ENCODE data around the gene CDPF1. TPM values are rescaled to one million over a fixed set of nuclear protein-coding genes. Genes with fewer than 3 reads are reported as not detected.
"Not testable (repeated sequence)": the region's sequence is repeated elsewhere in the genome, so short reads cannot be mapped to it uniquely, and the experiment has no call there.

Gene CDPF1
- total RNA-seq, 1 donor from 2014 or later, result 11.1 TPM

GRCh38 chr22:46267431-46268279 is 17.6 kb upstream of the CDPF1 start, which contains the start of gene TTC38:
Gene TTC38, plus strand, starts transcription at chr22:46268008. Its CDS starts 32 bp downstream, at chr22:46268040.
- TF ChIP-seq, protein P1, sequence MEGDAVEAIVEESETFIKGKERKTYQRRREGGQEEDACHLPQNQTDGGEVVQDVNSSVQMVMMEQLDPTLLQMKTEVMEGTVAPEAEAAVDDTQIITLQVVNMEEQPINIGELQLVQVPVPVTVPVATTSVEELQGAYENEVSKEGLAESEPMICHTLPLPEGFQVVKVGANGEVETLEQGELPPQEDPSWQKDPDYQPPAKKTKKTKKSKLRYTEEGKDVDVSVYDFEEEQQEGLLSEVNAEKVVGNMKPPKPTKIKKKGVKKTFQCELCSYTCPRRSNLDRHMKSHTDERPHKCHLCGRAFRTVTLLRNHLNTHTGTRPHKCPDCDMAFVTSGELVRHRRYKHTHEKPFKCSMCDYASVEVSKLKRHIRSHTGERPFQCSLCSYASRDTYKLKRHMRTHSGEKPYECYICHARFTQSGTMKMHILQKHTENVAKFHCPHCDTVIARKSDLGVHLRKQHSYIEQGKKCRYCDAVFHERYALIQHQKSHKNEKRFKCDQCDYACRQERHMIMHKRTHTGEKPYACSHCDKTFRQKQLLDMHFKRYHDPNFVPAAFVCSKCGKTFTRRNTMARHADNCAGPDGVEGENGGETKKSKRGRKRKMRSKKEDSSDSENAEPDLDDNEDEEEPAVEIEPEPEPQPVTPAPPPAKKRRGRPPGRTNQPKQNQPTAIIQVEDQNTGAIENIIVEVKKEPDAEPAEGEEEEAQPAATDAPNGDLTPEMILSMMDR (conservative IDR thresholded peaks at IDR 0.05), result no peak
- peak; percentile 67 for DNase-seq (ENCODE audit: low read depth, low spot score)
- Mint-ChIP-seq H3K4me1 (peaks cover 20% of the 10 kb centered on the region), H3K36me3 (ENCODE audit: low read depth) (peaks cover 20% of the 10 kb centered on the region), H3K9me3 (peaks cover 12% of the 10 kb centered on the region), H3K27ac (ENCODE audit: unreplicated experiment) (peak within 1 kb of the TSS; percentile 75), H3K4me3 (peak within 1 kb of the TSS; percentile 93), H3K27me3 (ENCODE audit: low read depth) (peaks cover 44% of the 10 kb centered on the region)

- Mint-ChIP-seq H3K4me3 (peak overlapping the region; percentile 64), H3K36me3 (ENCODE audit: low read depth) (peaks cover 30% of the 10 kb centered on the region), H3K27me3 (ENCODE audit: low read depth) (peaks cover 64% of the 10 kb centered on the region), H3K9me3 (peaks cover 12% of the 10 kb centered on the region), H3K4me1 (peaks cover 20% of the 10 kb centered on the region)
- H3K27ac Mint-ChIP-seq (ENCODE audit: unreplicated experiment); DNase-seq (ENCODE audit: low read depth, low spot score): not testable (repeated sequence)
These were observed 15.5 kb upstream of the CDPF1 start for GRCh38 chr22:46265627-46266026.

DNA sequence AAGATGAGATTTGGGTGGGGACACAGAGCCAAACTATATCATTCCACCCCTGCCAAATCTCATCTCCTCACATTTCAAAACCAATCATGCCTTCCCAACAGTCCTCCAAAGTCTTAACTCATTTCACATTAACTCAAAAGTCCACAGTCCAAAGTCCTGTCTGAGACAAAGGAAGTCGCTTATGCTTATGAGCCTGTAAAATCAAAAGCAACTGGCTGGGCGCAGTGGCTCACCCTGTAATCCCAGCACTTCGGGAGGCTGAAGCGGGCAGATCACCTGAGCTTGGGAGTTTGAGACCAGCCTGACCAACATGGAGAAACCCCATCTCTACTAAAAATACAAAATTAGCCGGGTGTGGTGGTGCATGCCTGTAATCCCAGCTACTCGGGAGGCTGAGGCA is 14.4 kb upstream of the CDPF1 start:
- not testable (repeated sequence) for H3K27ac Mint-ChIP-seq (ENCODE audit: unreplicated experiment); DNase-seq (ENCODE audit: low read depth, low spot score)
- peaks cover 16% of the 10 kb centered on the region for H3K4me1 Mint-ChIP-seq
- peaks cover 12% of the 10 kb centered on the region for H3K9me3 Mint-ChIP-seq
- H3K36me3 Mint-ChIP-seq (ENCODE audit: low read depth), result peaks cover 30% of the 10 kb centered on the region
- peaks cover 75% of the 10 kb centered on the region for H3K27me3 Mint-ChIP-seq (ENCODE audit: low read depth)
- H3K4me3 Mint-ChIP-seq, result peak overlapping the region; percentile 68

DNA sequence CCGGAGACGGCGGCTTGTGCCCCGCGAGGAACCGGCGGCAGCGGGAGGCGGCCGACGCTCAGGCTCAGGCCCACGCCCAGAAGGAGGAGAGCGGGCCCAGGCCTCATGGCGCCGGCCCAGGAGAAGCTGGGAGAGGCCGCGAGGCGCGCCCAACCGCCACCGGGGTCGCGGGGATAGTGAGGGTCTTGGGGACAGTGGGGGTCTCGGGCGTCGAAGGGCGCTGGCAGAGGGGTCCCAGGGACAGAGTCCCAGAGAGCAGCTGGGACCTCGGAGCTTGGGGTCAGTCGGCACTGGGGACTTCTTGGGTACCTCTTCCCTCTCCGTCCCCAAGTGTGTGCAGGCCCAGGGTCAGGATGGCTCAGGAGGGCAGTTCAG is 13.1 kb upstream of the CDPF1 start, which contains the start of gene PKDREJ:
Gene PKDREJ (minus strand): TSS at position 128 of the 375 bp plus-strand sequence. CDS start 21 bp downstream, at position 107.
- Mint-ChIP-seq H3K36me3 (ENCODE audit: low read depth) (peaks cover 34% of the 10 kb centered on the region), H3K9me3 (peaks cover 20% of the 10 kb centered on the region), H3K27me3 (ENCODE audit: low read depth) (peaks cover 86% of the 10 kb centered on the region), H3K4me1 (peaks cover 8% of the 10 kb centered on the region), H3K4me3 (peak within 1 kb of the TSS; percentile 68), H3K27ac (ENCODE audit: unreplicated experiment) (no peak within 1 kb of the TSS)
- DNase-seq (ENCODE audit: low read depth, low spot score), result no peak
- TF ChIP-seq, protein P1 (conservative IDR thresholded peaks at IDR 0.05), result no peak

DNA sequence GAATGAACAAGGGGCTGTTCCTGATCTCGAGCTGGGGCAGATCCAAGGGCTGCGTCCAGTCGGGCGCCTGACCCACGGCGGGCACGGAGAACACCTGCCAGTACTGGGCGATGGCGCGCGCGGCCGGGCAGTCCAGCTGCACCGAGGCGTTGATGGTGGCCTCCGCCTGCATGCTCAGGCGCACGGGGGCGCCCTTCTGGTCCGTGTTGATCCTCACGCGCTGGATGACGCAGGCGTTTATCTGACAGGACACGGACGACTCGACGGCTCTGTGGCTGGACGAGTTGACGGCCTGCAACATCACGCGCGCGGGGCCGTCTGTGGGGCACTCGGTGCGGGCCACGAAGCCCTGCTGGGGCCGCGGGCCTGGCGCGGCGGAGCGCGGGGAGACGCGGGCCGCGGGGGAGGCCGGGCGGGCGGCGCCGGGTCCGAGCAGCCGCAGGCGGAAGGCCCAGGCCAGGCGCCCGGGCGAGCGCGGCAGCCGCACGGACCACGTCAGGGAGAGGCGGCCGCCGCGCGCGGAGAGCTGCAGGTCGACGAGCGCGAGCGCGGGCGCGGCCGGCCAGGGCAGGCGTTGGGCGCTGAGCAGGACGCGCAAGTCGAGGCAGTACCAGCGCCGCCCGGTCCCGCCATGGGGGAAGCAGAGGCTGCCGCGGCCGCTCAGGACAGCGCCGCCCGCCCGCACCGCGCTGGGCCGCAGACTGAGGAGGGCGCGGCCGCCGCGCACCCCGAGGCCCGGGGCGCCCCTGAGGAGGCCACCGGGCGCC is 12.5 kb upstream of the CDPF1 start:
- peak; percentile 33 for DNase-seq (ENCODE audit: low read depth, low spot score)
- Mint-ChIP-seq H3K27me3 (ENCODE audit: low read depth) (peaks cover 91% of the 10 kb centered on the region), H3K4me3 (no peak overlapping the region), H3K36me3 (ENCODE audit: low read depth) (peaks cover 36% of the 10 kb centered on the region), H3K27ac (ENCODE audit: unreplicated experiment) (no peak overlapping the region), H3K9me3 (peaks cover 20% of the 10 kb centered on the region), H3K4me1 (peaks cover 6% of the 10 kb centered on the region)
- TF ChIP-seq, protein P1 (conservative IDR thresholded peaks at IDR 0.05), result peak; percentile 32

DNA sequence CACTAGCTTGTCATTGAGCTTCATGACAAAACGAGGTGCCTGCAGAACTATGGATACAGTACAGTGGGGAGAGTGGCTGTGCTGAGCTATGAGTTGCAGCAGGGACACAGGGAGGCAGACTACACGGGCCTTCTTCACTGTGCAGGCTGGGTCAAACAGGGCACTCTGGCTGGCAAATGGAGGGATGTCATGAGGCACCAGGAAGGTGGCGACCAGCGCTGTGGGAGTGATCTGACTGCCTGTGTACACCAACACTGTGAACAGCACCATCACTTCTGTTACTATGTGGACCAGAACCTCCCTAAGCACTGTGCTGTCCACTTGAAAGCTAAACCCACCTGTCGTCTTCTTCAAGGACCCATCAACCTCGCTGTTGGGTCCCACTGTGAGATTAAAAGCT is 9.9 kb upstream of the CDPF1 start:
- no peak for DNase-seq (ENCODE audit: low read depth, low spot score)
- H3K27ac Mint-ChIP-seq (ENCODE audit: unreplicated experiment), result no peak overlapping the region
- no peaks in the 10 kb centered on the region for H3K4me1 Mint-ChIP-seq
- TF ChIP-seq, protein P1 (conservative IDR thresholded peaks at IDR 0.05), result no peak
- peaks cover 21% of the 10 kb centered on the region for H3K36me3 Mint-ChIP-seq (ENCODE audit: low read depth)
- no peak overlapping the region for H3K4me3 Mint-ChIP-seq
- H3K27me3 Mint-ChIP-seq (ENCODE audit: low read depth), result peaks cover 65% of the 10 kb centered on the region
- H3K9me3 Mint-ChIP-seq, result peaks cover 19% of the 10 kb centered on the region
